ENCODE results near the gene CPXM2. TPM values are rescaled to one million over a fixed set of nuclear protein-coding genes. Genes with fewer than 3 reads are reported as not detected.

The CPXM2 gene
- total RNA-seq, 3 donors from 2014 or later = 3.1 to 56.1 (median 7.7) TPM

DNA sequence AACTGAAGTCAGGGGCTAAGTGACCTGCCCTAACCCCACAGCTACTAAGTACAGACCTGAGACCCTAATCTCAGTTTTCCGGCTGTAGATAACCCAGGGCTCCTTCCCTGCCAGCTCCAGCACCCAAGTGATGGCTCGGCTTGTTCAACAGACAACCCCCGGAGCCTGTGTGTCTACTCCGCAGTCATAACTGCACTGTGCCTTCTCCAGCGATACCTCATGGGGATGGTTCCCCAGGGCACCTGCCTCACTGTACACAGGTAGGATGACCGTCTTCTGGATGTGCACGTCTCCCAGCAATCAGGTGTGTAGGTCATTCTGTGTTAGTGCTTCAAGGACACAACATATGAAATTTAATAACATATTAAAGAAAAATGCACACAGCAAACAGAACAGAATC lies 37.1 kb downstream of the CPXM2 start:
- intact Hi-C loops (cut with DNase I, micrococcal nuclease) = no loop called here
- no peak overlapping the region for H3K4me3 ChIP-seq
- TF ChIP-seq, protein P1, sequence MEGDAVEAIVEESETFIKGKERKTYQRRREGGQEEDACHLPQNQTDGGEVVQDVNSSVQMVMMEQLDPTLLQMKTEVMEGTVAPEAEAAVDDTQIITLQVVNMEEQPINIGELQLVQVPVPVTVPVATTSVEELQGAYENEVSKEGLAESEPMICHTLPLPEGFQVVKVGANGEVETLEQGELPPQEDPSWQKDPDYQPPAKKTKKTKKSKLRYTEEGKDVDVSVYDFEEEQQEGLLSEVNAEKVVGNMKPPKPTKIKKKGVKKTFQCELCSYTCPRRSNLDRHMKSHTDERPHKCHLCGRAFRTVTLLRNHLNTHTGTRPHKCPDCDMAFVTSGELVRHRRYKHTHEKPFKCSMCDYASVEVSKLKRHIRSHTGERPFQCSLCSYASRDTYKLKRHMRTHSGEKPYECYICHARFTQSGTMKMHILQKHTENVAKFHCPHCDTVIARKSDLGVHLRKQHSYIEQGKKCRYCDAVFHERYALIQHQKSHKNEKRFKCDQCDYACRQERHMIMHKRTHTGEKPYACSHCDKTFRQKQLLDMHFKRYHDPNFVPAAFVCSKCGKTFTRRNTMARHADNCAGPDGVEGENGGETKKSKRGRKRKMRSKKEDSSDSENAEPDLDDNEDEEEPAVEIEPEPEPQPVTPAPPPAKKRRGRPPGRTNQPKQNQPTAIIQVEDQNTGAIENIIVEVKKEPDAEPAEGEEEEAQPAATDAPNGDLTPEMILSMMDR (IDR thresholded peaks at IDR 0.05) = no peak
- no peaks in the 10 kb centered on the region for H3K36me3 ChIP-seq (ENCODE audit: low read depth)
- ATAC-seq (no peak), DNase-seq (no peak)
- H3K4me1 ChIP-seq (ENCODE audit: low read depth) = peaks cover 6% of the 10 kb centered on the region
- H3K9me3 ChIP-seq = no peaks in the 10 kb centered on the region

DNA sequence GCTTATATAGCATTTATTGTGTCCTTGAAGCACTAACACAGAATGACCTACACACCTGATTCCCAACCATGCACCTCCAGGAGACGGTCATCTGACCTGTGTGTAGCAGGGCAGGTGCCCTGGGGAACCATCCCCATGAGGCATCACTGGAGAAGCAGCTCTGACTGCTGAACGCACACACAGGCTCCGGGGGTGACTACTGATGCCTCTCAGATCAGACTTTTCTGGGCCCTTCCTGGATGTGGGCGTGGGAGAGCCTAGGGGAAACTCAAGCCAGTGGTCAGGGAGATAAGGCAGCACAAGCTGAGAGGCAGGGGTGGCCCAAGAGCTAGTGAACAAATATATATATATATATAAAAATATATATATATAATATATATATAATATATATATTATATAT lies 37.6 kb downstream of the CPXM2 start:
- DNase-seq = no peak
- H3K9me3 ChIP-seq = no peaks in the 10 kb centered on the region
- peaks cover 8% of the 10 kb centered on the region for H3K4me1 ChIP-seq (ENCODE audit: low read depth)
- H3K36me3 ChIP-seq (ENCODE audit: low read depth) = no peaks in the 10 kb centered on the region
- ATAC-seq = no peak
- TF ChIP-seq, protein P1 (IDR thresholded peaks at IDR 0.05) = no peak
- intact Hi-C loops (cut with DNase I, micrococcal nuclease) = no loop called here
- no peak overlapping the region for H3K4me3 ChIP-seq

- Histone ChIP-seq H3K9me3 (no peaks in the 10 kb centered on the region), H3K36me3 (ENCODE audit: low read depth) (no peaks in the 10 kb centered on the region), H3K4me1 (ENCODE audit: low read depth) (peaks cover 16% of the 10 kb centered on the region), H3K4me3 (no peak overlapping the region)
- no peak for DNase-seq
- TF ChIP-seq, protein P1 (IDR thresholded peaks at IDR 0.05) = no peak
- no peak for ATAC-seq
- intact Hi-C loops (cut with DNase I, micrococcal nuclease) = no loop called here
These were observed 39.1 kb downstream of the CPXM2 start for GRCh38 chr10:123852411-123852951.

GRCh38 chr10:123848564-123849457 lies 42.8 kb downstream of the CPXM2 start:
- no peak for DNase-seq

GRCh38 chr10:123847686-123848432 lies 43.7 kb downstream of the CPXM2 start:
- Histone ChIP-seq H3K9me3 (no peaks in the 10 kb centered on the region), H3K4me3 (peak overlapping the region; percentile 5), H3K36me3 (ENCODE audit: low read depth) (no peaks in the 10 kb centered on the region), H3K4me1 (ENCODE audit: low read depth) (peaks cover 19% of the 10 kb centered on the region)
- DNase-seq = peak in 1 of 3 donors; percentile 58
- intact Hi-C loops (cut with DNase I, micrococcal nuclease) = no loop called here
- TF ChIP-seq, protein P1 (IDR thresholded peaks at IDR 0.05) = no peak
- ATAC-seq = peak; percentile 93

More at GRCh38 chr10:123848564-123849457, 42.8 kb downstream of the CPXM2 start:
- intact Hi-C loops (cut with DNase I, micrococcal nuclease) = no loop called here
- Histone ChIP-seq H3K4me3 (no peak overlapping the region), H3K36me3 (ENCODE audit: low read depth) (no peaks in the 10 kb centered on the region), H3K9me3 (no peaks in the 10 kb centered on the region), H3K4me1 (ENCODE audit: low read depth) (peaks cover 19% of the 10 kb centered on the region)
- TF ChIP-seq, protein P1 (IDR thresholded peaks at IDR 0.05) = no peak
- ATAC-seq = peak; percentile 20

Measured in mucosa of descending colon (tissue), 3 donors.